HUES6 (cell line): Measurements from ENCODE around the gene S100A7.

Source experiments
- H3K27ac ChIP-seq: 2 replicates; pipeline ENCODE4 v1.7.0; 2013; ENCODE audit warnings: low read depth, mild to moderate bottlenecking, low read length, inconsistent platforms
- H3K27me3 ChIP-seq: 2 replicates; pipeline ENCODE4 v1.6.1; 2013; ENCODE audit warnings: low read length; ENCODE audit not compliant: control insufficient read depth, insufficient read depth
- H3K36me3 ChIP-seq: 2 replicates; pipeline ENCODE4 v1.6.1; 2013; ENCODE audit warnings: low read length; ENCODE audit not compliant: control insufficient read depth, insufficient read depth
- H3K4me1 ChIP-seq: 2 replicates; pipeline ENCODE4 v1.6.1; 2013; ENCODE audit warnings: low read length; ENCODE audit not compliant: control insufficient read depth, insufficient read depth
- H3K4me3 ChIP-seq: 2 replicates; pipeline ENCODE4 v1.5.1; 2013; ENCODE audit warnings: low read depth, low read length
- H3K9ac ChIP-seq: one replicate; pipeline ENCODE4 v1.6.1; 2013; ENCODE audit warnings: mild to moderate bottlenecking, low read length
- H3K9me3 ChIP-seq: 2 replicates; pipeline ENCODE4 v1.6.1; 2013; ENCODE audit warnings: low read depth, low read length; ENCODE audit not compliant: control insufficient read depth, insufficient read depth

Gene S100A7

DNA sequence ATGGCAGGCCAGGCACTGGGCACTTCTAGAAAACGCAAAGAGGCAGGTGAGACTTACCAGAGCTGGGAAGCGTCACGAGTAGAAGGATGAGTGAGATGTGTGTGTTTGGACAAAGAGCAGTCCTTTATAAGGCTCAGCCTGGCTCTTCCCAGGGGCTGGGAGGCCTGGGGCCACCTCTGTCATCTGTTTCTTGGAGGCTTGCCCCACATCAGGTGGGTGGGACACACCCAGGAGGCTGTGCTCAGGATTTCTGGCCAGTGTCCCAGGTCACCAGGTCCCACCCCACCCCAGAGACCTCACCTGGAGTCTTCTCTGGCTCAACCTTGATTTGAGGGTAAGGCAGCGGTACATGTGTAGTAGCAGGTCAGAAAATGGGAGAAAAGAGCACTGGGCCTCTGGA is at the start of gene S100A7:
TSS of gene S100A7 (minus strand) at position 101 of the 400 bp plus-strand sequence. CDS start 1,638 bp downstream, outside the sequence.
- no peak within 1 kb of the TSS for H3K4me3 ChIP-seq
- H3K9ac ChIP-seq: no peak within 1 kb of the TSS
- no peaks in the 10 kb centered on the region for H3K36me3 ChIP-seq
- H3K9me3 ChIP-seq: no peaks in the 10 kb centered on the region
- H3K4me1 ChIP-seq: no peaks in the 10 kb centered on the region
- no peak within 1 kb of the TSS for H3K27ac ChIP-seq
- peaks cover 8% of the 10 kb centered on the region for H3K27me3 ChIP-seq

DNA sequence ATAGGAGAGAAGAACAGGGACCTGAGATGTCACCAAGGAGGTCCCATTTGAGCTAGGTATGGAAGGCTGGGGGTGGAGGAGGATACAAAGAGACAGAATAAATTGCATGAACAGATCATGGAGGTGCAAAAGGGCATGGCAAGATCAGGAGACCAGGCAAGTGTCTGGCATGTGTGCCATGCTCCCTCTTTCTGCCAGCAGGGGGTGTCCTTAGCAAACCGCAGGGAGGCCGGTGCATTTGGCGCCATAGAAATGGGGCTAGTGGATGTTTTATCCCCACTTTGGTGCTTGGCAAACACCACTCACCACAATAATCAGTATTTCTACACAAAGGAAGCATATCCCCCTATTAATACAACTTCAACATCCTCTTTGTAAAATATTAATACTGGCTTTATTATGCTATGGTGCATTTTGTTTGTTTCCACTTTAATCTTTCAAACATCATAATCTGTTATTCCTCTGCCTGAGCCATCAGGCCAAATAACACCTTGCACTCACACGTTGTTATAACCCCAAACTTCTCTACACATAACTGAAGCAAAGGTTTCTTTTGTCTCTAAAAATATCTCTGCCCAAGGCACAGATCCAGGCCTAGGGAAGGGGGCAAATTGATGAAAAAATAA is 49.4 kb upstream of the S100A7 start:
- Histone ChIP-seq H3K27me3 (peaks cover 29% of the 10 kb centered on the region), H3K36me3 (no peaks in the 10 kb centered on the region), H3K9ac (no peak overlapping the region), H3K4me1 (peaks cover 7% of the 10 kb centered on the region; the same call in 1 of the 2 replicates), H3K27ac (no peak overlapping the region), H3K4me3 (no peak overlapping the region), H3K9me3 (no peaks in the 10 kb centered on the region)

DNA sequence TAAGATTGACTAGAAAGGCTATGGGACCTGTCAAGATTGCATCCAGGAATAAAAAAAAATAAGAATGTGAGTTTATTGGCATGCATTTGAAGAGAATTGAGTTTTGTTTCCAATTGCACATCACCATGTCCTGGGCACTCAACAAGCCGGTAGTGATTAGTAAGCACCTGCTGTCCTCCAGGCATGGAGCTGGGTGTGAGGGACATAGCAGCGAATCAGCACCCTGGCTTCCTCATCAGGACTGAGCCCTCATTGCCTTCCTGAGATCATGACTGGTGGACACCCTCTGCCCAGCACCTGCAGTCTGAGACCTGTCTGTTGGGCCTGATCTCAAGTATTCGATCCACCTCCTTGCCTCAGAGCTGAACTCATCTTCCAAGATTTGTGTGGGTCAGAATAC is 48.6 kb upstream of the S100A7 start:
- H3K36me3 ChIP-seq: no peaks in the 10 kb centered on the region
- H3K9ac ChIP-seq: no peak overlapping the region
- no peak overlapping the region for H3K27ac ChIP-seq
- H3K27me3 ChIP-seq: peaks cover 21% of the 10 kb centered on the region
- H3K4me3 ChIP-seq: no peak overlapping the region
- peaks cover 7% of the 10 kb centered on the region; the same call in 1 of the 2 replicates for H3K4me1 ChIP-seq
- H3K9me3 ChIP-seq: no peaks in the 10 kb centered on the region

DNA sequence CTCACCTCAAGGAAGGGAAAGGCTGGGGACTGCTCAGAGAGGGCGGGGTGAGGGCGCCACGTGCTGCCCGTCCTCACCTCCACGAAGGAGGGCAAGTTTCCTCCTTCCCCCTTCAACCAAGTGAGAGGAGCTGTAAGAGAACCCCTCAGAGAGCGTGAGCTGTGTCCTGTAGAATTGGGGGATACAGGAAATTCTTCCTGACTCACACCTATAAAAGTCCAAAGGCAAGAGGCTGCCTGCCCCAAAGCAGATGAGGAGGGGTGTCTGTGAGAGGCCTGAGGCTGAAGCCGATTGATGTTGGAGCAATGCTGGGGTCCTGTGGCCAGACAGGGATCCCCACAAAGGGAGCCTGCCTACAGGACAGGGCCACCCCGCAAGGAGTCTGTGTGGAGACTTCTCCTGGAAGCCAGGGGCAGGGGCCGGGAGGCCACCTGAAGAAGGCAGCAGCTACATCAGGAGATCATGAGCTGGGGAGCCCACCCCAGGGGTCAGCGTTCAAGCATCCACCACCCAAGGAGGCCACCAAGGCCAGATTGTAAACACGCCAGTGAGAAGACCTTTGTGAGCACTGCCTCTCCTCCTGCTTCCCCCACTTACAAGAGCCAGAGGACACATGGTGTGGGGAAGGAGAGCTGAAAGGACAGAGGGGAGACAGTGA is 47.6 kb upstream of the S100A7 start:
- Histone ChIP-seq H3K27ac (no peak overlapping the region), H3K9me3 (no peaks in the 10 kb centered on the region), H3K4me3 (no peak overlapping the region), H3K27me3 (peaks cover 12% of the 10 kb centered on the region), H3K4me1 (peaks cover 7% of the 10 kb centered on the region; the same call in 1 of the 2 replicates), H3K9ac (no peak overlapping the region), H3K36me3 (no peaks in the 10 kb centered on the region)

DNA sequence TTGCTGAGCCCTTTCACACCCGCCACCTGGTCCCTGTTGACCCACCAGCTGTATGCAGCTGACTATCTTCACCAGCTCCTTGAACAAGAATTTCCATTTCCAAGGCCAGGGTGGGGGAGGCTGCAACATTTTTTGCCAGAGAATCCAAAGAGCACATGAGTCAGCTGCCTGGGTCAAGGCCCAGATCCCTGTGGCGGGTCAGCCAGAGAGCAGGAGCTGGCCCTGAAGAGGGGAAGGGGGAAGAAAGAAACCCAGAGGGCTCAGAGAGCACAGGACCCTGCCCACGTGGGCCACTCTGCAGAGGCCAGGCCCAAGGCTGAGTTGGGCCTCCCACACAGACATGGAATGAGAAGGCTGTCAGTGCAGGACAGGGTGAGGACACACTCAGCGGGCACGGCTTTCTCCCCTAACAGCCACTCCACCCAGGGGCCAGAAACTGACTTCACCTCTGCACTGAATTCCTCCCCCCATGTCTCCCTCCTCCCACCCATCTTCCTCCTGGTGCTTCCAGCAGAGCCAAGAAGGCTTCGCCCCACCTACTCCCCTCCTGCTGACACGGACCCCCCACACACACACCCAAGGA is 46.5 kb upstream of the S100A7 start:
- Histone ChIP-seq H3K4me3 (no peak overlapping the region), H3K9me3 (no peaks in the 10 kb centered on the region), H3K27me3 (peaks cover 2% of the 10 kb centered on the region; the same call in 1 of the 2 replicates), H3K4me1 (peaks cover 7% of the 10 kb centered on the region; the same call in 1 of the 2 replicates), H3K9ac (no peak overlapping the region), H3K27ac (no peak overlapping the region), H3K36me3 (no peaks in the 10 kb centered on the region)

DNA sequence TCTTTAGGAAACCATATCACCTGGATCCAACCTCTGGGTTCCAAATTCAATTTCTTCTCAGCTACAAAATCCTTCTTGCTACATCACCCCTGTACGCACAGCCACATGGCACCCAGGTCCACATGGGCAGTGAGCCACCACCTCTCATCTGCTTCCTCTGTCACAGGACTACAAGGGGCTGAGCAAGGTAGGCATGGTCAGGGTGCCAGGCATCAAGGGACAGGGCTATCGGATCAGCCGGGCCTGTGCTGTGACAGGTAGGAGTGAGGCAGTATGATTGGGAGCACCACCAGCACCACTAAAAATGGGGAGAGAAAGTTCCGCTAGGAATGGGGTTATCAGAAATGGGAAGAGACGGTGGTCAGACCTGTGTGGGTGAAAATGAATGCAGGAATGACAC is 45.9 kb upstream of the S100A7 start:
- H3K27ac ChIP-seq: no peak overlapping the region

DNA sequence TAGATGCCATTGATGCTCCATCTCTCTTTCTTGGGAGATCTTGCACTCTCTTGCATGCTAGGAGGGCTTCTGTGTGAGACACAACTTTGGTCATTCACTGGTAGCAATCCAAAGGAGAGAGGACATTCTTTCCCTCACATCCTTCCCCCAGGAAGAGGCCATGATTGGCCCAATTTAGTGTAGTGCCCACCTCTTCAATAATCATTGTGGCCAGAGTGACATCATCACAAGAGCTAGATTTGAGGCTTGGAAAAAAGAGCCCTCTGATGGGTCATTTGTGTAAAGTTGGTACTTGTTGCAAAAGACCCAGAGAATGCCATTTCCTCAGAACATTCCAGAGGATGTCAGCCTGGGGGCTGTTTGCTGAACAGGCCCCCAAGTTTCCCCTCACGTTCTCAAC is 45.1 kb upstream of the S100A7 start:
- Histone ChIP-seq H3K9ac (no peak overlapping the region), H3K27me3 (no peaks in the 10 kb centered on the region; the same call in 1 of the 2 replicates), H3K36me3 (no peaks in the 10 kb centered on the region), H3K4me3 (no peak overlapping the region), H3K9me3 (no peaks in the 10 kb centered on the region), H3K4me1 (peaks cover 7% of the 10 kb centered on the region; the same call in 1 of the 2 replicates), H3K27ac (no peak overlapping the region)

More for the DNA sequence above, 45.9 kb upstream of the S100A7 start:
- Histone ChIP-seq H3K27me3 (no peaks in the 10 kb centered on the region; the same call in 1 of the 2 replicates), H3K4me3 (no peak overlapping the region), H3K9ac (no peak overlapping the region), H3K9me3 (no peaks in the 10 kb centered on the region), H3K36me3 (no peaks in the 10 kb centered on the region), H3K4me1 (peaks cover 7% of the 10 kb centered on the region; the same call in 1 of the 2 replicates)

DNA sequence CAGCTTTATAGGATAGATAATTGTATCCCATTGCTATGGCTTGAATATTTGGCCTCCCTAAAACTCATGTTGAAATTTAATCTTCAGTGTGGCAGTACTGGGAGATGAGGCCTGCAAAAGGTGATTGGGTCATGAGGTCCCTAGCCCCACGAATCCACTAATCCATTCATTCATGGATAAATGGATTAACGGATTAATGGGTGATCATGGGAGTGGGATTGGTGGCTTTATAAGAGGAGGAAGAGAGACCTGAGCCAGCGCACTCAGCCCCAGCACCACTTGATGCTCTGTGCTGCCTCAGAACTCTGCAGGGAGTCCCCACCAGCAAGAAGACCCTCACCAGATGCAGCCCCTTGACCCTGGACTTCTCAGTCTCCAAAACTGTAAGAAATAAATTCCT is 43.3 kb upstream of the S100A7 start:
- Histone ChIP-seq H3K9ac (no peak overlapping the region), H3K9me3 (no peaks in the 10 kb centered on the region), H3K36me3 (no peaks in the 10 kb centered on the region), H3K4me3 (no peak overlapping the region), H3K4me1 (peaks cover 7% of the 10 kb centered on the region; the same call in 1 of the 2 replicates), H3K27ac (no peak overlapping the region), H3K27me3 (no peaks in the 10 kb centered on the region; the same call in 1 of the 2 replicates)

DNA sequence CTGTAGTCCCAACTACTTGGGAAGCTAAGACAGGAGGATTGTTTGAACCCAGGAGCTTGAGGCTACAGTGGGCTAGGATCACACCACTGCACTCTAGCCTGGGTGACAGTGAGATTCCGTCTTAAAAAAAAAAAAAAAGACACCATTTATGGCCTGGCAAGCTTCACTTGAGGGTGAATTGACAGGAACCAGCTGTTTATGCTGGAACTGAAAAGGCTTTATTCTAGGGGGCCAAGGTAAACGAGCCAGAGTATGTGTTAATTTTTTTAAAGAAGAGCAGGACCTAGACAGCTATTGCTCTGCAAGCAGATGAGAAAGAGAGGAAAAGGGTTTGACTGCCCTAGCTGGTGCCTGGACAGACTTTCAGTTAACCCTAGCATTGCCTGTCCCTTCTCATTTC is 38.3 kb upstream of the S100A7 start:
- Histone ChIP-seq H3K27me3 (no peaks in the 10 kb centered on the region), H3K27ac (no peak overlapping the region), H3K36me3 (no peaks in the 10 kb centered on the region), H3K4me1 (peaks cover 5% of the 10 kb centered on the region; the same call in 1 of the 2 replicates), H3K4me3 (no peak overlapping the region), H3K9me3 (no peaks in the 10 kb centered on the region), H3K9ac (no peak overlapping the region)

DNA sequence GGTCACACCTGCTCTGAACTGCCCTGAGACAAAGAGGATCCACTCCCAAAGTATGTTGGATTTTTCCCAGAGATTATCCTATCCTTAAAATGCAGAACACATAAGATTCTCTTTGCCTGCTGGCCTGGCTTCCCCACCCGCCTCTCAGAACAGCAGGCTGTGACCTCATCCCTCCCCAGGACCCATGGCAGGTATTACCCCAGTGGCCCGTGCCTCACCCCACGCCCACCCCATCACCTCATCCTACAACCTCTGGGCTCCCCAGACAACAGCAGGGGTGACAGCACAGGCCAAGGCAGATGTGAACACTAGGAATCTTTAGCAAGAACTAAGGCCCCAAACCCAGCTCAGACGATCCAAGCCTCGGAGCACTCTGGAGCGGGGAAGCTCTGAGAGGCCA is 35.1 kb upstream of the S100A7 start:
- Histone ChIP-seq H3K9ac (no peak overlapping the region), H3K27ac (no peak overlapping the region), H3K27me3 (no peaks in the 10 kb centered on the region), H3K4me3 (no peak overlapping the region), H3K4me1 (peaks cover 5% of the 10 kb centered on the region; the same call in 1 of the 2 replicates), H3K36me3 (no peaks in the 10 kb centered on the region), H3K9me3 (no peaks in the 10 kb centered on the region)

DNA sequence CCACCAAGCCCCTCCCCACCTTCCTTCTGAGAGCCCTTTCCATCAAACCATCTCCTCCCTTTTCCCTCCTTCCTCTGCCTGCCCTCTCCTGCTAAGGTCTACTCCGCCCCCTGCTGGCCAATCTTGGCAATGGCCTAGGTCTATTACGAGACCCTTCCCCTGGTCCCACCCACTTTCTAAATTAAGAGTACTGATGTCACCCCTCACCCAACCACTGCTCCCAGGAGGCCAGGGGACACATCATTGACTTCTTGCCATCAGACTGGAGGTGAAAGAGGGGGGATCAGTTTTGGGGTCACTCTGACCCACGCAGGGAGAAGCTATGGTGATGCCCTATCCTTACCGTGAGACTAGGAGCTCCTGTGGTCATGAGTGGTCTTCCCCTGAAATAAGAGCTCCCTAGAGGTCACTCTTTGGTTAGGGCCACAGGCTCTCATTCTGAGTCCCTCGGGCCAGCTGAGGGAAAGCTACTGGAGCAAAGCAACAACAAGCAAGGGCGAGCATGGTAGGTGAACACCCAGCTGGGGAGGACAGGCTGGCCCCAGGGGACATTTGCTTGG is 34.6 kb upstream of the S100A7 start:
- H3K4me1 ChIP-seq: peaks cover 7% of the 10 kb centered on the region; the same call in 1 of the 2 replicates
- no peak overlapping the region for H3K9ac ChIP-seq
- no peaks in the 10 kb centered on the region for H3K27me3 ChIP-seq
- H3K9me3 ChIP-seq: no peaks in the 10 kb centered on the region
- no peak overlapping the region for H3K27ac ChIP-seq
- H3K4me3 ChIP-seq: no peak overlapping the region
- no peaks in the 10 kb centered on the region for H3K36me3 ChIP-seq
